HepG2 (cell line): ENCODE data around the gene ATRAID. TPM values are rescaled to one million over a fixed set of nuclear protein-coding genes. Genes with fewer than 3 reads are reported as not detected.

ENCODE experiments used
- E2F2 ChIP-seq: sonication (generic); formaldehyde crosslinking; IDR thresholded peaks from 2 replicates; pipeline ENCODE4 v1.4.0; 2020; ENCODE audit warnings: missing genetic modification reagents, borderline replicate concordance
- FOSL2 ChIP-seq: sonication (generic); formaldehyde crosslinking; IDR thresholded peaks from 2 replicates; pipeline ENCODE4 v1.4.0; 2020; ENCODE audit warnings: missing genetic modification reagents
- GATAD2A ChIP-seq: IDR thresholded peaks from 2 replicates; pipeline ENCODE4 v1.6.1; 2016
- HDAC6 ChIP-seq: fragments of 200-600 bp; sonication (generic); IDR thresholded peaks from 2 replicates; pipeline ENCODE4 v1.7.0; 2017; ENCODE audit warnings: mild to moderate bottlenecking, antibody characterized with exemption, low read length, low read depth
- HNF4G ChIP-seq, 2 experiments: sonication (generic) in 1 of 2; formaldehyde crosslinking in 1 of 2; IDR thresholded peaks; 2 replicates each; pipeline versions ENCODE4 v1.4.0 to v1.6.1; 2011 to 2020; ENCODE audit warnings: borderline replicate concordance in 2 of 2, low read depth in 2 of 2, mild to moderate bottlenecking in 2 of 2, low read length in 1 of 2, missing genetic modification reagents in 1 of 2, moderate library complexity in 1 of 2
- HOXD1 ChIP-seq: sonication (generic); formaldehyde crosslinking; IDR thresholded peaks from 2 replicates; pipeline ENCODE4 v1.5.0; 2020; ENCODE audit warnings: missing genetic modification reagents
- MTA1 ChIP-seq: sonication (generic); formaldehyde crosslinking; IDR thresholded peaks from 2 replicates; pipeline ENCODE4 v1.4.0; 2020; ENCODE audit warnings: missing genetic modification reagents, mild to moderate bottlenecking, borderline replicate concordance
- NFIB ChIP-seq: sonication (generic); formaldehyde crosslinking; IDR thresholded peaks from 2 replicates; pipeline ENCODE4 v1.9.0; 2021; ENCODE audit warnings: missing genetic modification reagents, mild to moderate bottlenecking, borderline replicate concordance
- RARA ChIP-seq: IDR thresholded peaks from 2 replicates; pipeline ENCODE4 v1.6.1; 2016; ENCODE audit warnings: missing genetic modification reagents, missing compliant biosample characterization
- SMAD3 ChIP-seq: sonication (generic); formaldehyde crosslinking; IDR thresholded peaks from 2 replicates; pipeline ENCODE4 v1.4.0; 2020; ENCODE audit warnings: missing genetic modification reagents
- ZNF275 ChIP-seq: sonication (generic); formaldehyde crosslinking; IDR thresholded peaks from 2 replicates; pipeline ENCODE4 v1.8.0; 2022; ENCODE audit warnings: missing genetic modification reagents, mild to moderate bottlenecking, inconsistent platforms, borderline replicate concordance
- ZNF3 ChIP-seq: IDR thresholded peaks from 2 replicates; pipeline ENCODE4 v1.7.0; 2017; ENCODE audit warnings: inconsistent platforms
- ZNF318 ChIP-seq: sonication (generic); formaldehyde crosslinking; IDR thresholded peaks from 2 replicates; pipeline ENCODE4 v1.4.0; 2020; ENCODE audit warnings: mild to moderate bottlenecking, missing genetic modification reagents
- ZNF350 ChIP-seq: sonication (generic); formaldehyde crosslinking; IDR thresholded peaks from 2 replicates; pipeline ENCODE4 v1.4.0; 2020; ENCODE audit warnings: mild to moderate bottlenecking, low read depth, missing genetic modification reagents, borderline replicate concordance
- ZNF639 ChIP-seq: conservative IDR thresholded peaks from 2 replicates; pipeline ENCODE4 v1.6.1; 2018; ENCODE audit warnings: missing genetic modification reagents
- ZNF746 ChIP-seq: sonication (generic); formaldehyde crosslinking; IDR thresholded peaks from 2 replicates; pipeline ENCODE4 v1.8.0; 2022; ENCODE audit warnings: mild to moderate bottlenecking, missing genetic modification reagents
- ZNF782 ChIP-seq: sonication (generic); formaldehyde crosslinking; IDR thresholded peaks from 2 replicates; pipeline ENCODE4 v1.4.0; 2020; ENCODE audit warnings: missing genetic modification reagents, mild to moderate bottlenecking, borderline replicate concordance
- ZNF879 ChIP-seq: sonication (generic); formaldehyde crosslinking; IDR thresholded peaks from 2 replicates; pipeline ENCODE4 v1.8.1; 2023; ENCODE audit warnings: missing genetic modification reagents
- polyA plus RNA-seq, 8 experiments: library from polyadenylated mRNA; depleted of rRNA in 3 of 8; stranded (reverse) in 7 of 8; unstranded in 1 of 8; fragments of >200 nt; fragmentation: Illumina TruSeq in 4 of 8; extraction: Trizol in 4 of 8; gene quantifications; 2 replicates each; pipeline versions ENCODE4 v1.2.1 to v1.2.3, GENCODE V29; 2011 to 2016; ENCODE audit warnings: low read depth in 4 of 8, missing spikeins in 1 of 8, mixed read lengths in 1 of 8; ENCODE audit not compliant: insufficient read depth in 1 of 8
- total RNA-seq, 5 experiments: library from RNA; depleted of rRNA; stranded (reverse); fragments of >200 nt; fragmentation: Illumina TruSeq; extraction: Trizol; gene quantifications; 2 replicates each; pipeline ENCODE4 v1.2.3, GENCODE V29; 2016; ENCODE audit warnings: low read depth in 1 of 5

ATRAID gene
- total and polyA plus RNA-seq, 2 of the 13 experiments (the other 11 are each of a cell fraction or from before 2014, with no cell fraction given), result 207 to 382 TPM

DNA sequence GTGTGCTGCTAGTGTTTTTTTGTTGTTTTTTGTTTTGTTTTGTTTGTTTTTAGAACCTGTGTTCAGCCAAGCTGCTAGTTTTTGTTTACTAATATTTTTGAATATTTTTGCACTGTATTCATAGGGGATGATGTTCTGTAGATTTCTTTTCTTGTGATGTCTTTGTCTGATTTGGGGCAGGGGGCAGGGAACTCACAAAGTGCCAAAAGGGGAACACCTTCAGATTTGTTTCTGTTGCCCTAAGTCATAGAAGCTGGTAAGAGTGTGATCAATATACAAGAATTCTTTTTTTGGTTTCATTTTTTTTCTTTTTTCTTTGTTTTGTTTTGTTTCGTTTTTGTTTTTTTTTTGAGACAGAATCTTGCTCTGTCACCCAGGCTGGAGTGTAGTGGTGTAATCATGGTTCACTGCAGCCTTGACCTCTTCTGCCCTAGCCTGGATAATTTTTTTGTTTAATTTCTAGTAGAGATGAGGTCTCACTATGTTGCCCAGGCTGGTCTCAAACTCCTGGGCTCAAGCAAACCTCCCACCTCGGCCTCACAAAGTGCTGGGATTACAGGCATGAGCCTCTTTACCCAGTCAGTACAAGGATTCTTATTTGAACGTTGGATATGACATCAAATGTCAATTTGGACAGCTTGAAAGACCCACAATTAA lies 32.4 kb upstream of the ATRAID start (continued):
- TF ChIP-seq HOXD1 (no peak), ZNF3 (CRISPR knock-in tag) (no peak), E2F2 (CRISPR knock-in tag) (no peak), NFIB (no peak), ZNF746 (CRISPR knock-in tag) (no peak), FOSL2 (CRISPR knock-in tag) (no peak), HDAC6 (no peak), ZNF318 (no peak), SMAD3 (CRISPR knock-in tag) (no peak), ZNF639 (no peak), ZNF275 (CRISPR knock-in tag) (no peak), ZNF350 (CRISPR knock-in tag) (peak; percentile 5; the same call in 1 of the 2 replicates), RARA (CRISPR knock-in tag) (peak; percentile 89), GATAD2A (CRISPR knock-in tag) (peak; percentile 62), HNF4G (IDR thresholded peaks at IDR 0.05; ENCODE audit: borderline replicate concordance, low read depth, low read length) (no peak), HNF4G (CRISPR knock-in tag; IDR thresholded peaks at IDR 0.05; ENCODE audit: borderline replicate concordance, low read depth) (0 out of 2 replicates have a peak, but pooled peaks have one; percentile 21), ZNF782 (CRISPR knock-in tag) (no peak), MTA1 (CRISPR knock-in tag) (no peak), ZNF879 (CRISPR knock-in tag) (no peak)
